GM19395 (cell line): ENCODE results near the gene TXK.

ENCODE experiments used
- ATAC-seq: cut with Tn5 transposase; IDR thresholded peaks from one replicate; pipeline ENCODE4 v1.9.1; 2021; ENCODE audit warnings: mild to moderate bottlenecking, moderate library complexity; ENCODE audit not compliant: unreplicated experiment

Gene TXK

GRCh38 chr4:48027653-48028052 is 106.4 kb downstream of the TXK start:
- ATAC-seq, result peak; percentile 65

- ATAC-seq, result no peak
Measured at GRCh38 chr4:48025005-48025404, 109.0 kb downstream of the TXK start.

GRCh38 chr4:48024522-48024921 is 109.5 kb downstream of the TXK start:
- no peak for ATAC-seq

DNA sequence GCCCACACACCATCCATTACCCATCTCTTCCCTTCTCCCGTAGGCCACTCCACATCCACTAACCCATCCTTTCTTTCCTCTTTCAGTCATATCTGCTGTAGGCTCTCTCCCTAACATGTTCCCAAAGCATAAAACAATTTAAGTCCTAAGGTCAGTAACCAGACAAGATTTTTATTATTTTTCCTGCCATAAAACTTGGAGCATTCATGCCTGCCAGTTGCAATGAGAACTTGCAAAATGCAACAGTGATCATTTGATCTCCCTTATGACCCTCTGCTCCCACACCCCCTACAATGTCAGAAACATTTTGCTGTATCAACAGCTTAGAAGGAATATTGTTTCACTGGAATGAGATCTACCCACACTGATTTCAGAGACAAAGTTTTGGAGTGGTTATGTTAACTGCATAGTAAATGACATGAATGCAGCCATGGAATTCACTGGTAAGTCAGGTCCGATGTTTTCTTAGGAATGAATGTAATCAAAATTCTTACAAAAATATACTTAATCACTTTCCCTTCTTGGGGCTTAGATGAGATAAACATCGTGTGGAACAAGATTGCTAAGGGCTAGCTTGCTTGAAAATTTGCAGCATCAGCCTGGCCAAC is 111.8 kb downstream of the TXK start:
- ATAC-seq, result no peak

GRCh38 chr4:48021100-48021499 is 113.0 kb downstream of the TXK start:
- ATAC-seq, result no peak

DNA sequence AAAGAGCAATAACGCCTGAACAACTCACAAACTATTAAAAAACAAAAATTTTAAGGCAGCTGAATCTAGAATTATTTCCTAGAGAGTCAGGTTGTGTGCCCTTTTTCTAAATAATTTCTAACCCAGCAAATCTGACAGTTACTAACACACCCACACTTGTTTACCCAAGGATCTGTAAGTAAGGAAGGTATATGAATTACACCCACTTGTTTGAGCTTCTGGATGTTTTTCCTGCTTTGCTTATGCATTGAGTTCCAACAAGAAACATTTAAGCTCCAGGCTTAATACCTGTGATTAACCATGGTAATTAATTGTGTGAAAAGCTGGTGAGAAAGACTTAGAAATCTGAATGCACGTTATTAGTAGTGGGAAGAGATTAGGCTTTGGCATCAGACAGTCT is 115.9 kb downstream of the TXK start:
- no peak for ATAC-seq

DNA sequence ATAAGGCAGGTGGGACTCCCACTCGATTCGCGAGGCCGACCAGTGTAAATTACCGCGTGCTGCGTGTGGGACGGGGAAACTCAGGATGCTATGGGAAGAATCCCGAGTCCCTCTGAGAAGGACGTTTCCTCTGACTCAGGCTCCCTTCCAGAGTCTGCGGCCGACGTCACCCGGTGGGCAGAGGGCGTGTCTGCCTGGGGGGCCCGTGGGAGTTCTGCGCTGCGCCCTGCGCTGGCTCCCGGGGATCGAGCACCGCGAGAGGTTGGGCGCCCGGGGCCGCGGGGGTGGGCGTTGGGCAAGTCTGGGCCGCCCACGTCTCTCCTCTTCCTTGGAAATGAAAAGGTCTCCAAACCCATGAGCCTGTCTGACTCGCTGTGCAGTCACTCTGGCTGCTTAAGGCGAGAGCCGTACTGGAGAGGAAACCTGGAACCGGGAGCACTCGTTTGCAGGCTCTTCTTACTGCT is 116.9 kb downstream of the TXK start:
- ATAC-seq, result peak; percentile 4
